ENCODE measurements around the gene TUBGCP3.

Gene TUBGCP3

DNA sequence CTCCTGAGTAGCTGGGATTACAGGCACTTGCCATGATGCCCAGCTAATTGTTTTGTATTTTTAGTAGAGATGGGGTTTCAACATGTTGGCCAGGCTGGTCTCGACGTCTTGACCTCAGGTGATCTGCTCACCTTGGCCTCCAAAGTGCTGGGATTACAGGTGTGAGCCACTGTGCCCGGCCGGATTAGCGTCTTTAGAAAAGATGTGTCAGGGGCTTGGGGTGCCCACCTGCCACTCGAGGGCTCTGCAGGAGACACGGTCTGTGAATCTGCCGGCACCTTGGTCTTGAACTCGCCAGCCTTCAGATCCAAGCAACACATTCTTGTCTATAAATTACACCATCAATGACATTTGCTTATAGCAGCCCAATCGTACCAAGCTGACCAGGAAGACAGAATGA, 38.8 kb upstream of the TUBGCP3 start:
- WGBS, 2 experiments (ENCODE audit: insufficient coverage in 2 of 2) = 85 to 94% methylated on average over 5 to 8 of the region's 10 CpGs
- Histone ChIP-seq H3K4me3 (ENCODE audit: extremely low read depth, insufficient read depth, low read length, poor library complexity, severe bottlenecking) (no peak overlapping the region), H3K9me3 (ENCODE audit: control insufficient read depth, low read length) (no peaks in the 10 kb centered on the region)

DNA sequence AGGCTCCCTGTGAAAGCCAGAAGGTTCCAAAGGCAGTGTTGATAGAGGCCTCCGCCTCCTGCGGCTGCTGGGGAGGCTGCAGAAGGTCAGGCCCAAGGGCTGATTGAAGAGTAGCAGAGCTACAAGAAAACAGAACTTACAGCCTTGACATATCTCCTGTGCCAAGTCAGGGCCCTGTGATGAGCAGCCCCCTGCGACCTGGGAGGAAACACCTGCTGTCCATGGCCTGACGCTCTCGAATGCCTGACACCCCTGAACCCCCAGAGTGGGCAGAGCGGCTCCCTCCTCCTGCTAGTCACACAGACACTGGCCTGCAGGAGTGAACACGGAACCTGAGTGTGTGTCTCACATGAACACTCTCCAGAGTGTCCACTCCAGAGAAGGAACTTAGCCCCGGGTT, 38.2 kb upstream of the TUBGCP3 start:
- H3K4me1 ChIP-seq (ENCODE audit: control insufficient read depth, insufficient read depth, low read length, poor library complexity, severe bottlenecking) = no peaks in the 10 kb centered on the region
- 78 to 87% methylated on average over 5 of the region's 8 CpGs for WGBS, 2 experiments (ENCODE audit: insufficient coverage in 2 of 2)
- H3K36me3 ChIP-seq (ENCODE audit: control insufficient read depth, insufficient read depth, low read length) = no peaks in the 10 kb centered on the region
- H3K9me3 ChIP-seq (ENCODE audit: control insufficient read depth, low read length) = no peaks in the 10 kb centered on the region
- H3K27ac ChIP-seq (ENCODE audit: low read depth, low read length, severe bottlenecking) = no peak overlapping the region
- no peak overlapping the region for H3K4me3 ChIP-seq (ENCODE audit: extremely low read depth, insufficient read depth, low read length, poor library complexity, severe bottlenecking)

More for the DNA sequence above, 38.8 kb upstream of the TUBGCP3 start:
- Histone ChIP-seq H3K27ac (ENCODE audit: low read depth, low read length, severe bottlenecking) (no peak overlapping the region), H3K36me3 (ENCODE audit: control insufficient read depth, insufficient read depth, low read length) (no peaks in the 10 kb centered on the region), H3K4me1 (ENCODE audit: control insufficient read depth, insufficient read depth, low read length, poor library complexity, severe bottlenecking) (no peaks in the 10 kb centered on the region)

DNA sequence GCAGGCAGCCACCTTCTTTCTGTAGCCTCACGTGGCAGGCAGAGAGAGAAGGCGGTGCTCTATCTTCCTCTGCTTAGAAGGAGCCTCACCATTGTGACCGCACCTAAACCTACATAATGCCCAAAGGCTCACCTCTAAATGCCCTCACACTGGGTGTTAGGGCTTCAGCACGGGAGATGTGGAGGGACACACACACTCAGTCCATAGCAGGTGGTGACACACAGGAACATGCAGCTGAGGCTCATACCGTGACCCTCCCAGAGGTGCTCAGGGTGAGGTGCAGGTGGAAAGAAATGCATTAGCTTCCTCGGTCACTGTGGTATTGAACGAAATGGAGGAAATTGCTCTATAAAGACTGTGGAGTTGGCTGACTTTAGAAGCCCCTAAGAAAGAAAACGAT, 37.7 kb upstream of the TUBGCP3 start:
- Histone ChIP-seq H3K4me1 (ENCODE audit: control insufficient read depth, insufficient read depth, low read length, poor library complexity, severe bottlenecking) (no peaks in the 10 kb centered on the region), H3K9me3 (ENCODE audit: control insufficient read depth, low read length) (no peaks in the 10 kb centered on the region), H3K4me3 (ENCODE audit: extremely low read depth, insufficient read depth, low read length, poor library complexity, severe bottlenecking) (no peak overlapping the region), H3K27ac (ENCODE audit: low read depth, low read length, severe bottlenecking) (no peak overlapping the region), H3K36me3 (ENCODE audit: control insufficient read depth, insufficient read depth, low read length) (no peaks in the 10 kb centered on the region)
- WGBS, 2 experiments (ENCODE audit: insufficient coverage in 2 of 2) = 70 to 92% methylated on average over 5 of the region's 8 CpGs

DNA sequence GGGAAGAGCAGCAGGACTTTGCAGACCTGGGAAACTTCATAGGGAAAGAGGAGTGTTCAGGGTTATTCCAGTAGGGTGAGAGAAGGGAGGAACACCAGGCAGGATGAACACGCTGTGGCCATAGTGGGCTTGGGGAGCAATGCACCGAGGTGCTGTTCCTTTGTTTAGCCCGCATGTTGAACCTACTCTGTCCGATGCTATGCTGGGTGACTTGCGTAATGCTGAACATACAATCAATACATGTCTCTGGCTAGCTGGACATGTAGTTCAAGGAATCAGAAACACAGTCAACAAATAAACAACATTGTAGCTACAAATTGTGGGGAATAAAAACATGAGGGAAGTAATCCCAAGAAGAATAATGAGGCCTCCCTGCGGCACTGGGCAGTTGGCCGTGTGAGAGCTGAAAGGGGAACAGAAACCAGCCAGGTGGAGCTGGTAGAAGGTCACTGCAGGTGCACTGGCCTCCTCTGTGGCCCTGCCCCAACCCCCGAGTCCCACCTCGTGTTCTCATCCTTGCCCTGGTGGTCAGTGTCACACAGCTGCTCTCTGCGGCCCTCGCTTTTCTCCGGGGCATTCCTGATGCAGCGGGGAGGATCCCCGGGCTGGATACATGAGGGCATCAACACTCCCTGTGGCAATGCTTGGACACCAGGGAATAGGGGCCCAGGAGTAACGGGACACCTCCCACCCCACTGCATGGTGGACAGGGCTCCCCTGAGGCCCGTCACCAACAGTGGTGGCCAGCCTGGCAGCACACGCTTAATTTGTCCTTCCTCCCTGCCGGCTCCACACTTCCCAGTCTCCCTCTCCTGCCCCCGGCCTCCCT, 36.9 kb upstream of the TUBGCP3 start:
- WGBS, 2 experiments (ENCODE audit: insufficient coverage in 2 of 2) = 93% methylated on average over 16 to 17 of the region's 19 CpGs
- no peak overlapping the region for H3K27ac ChIP-seq (ENCODE audit: low read depth, low read length, severe bottlenecking)

DNA sequence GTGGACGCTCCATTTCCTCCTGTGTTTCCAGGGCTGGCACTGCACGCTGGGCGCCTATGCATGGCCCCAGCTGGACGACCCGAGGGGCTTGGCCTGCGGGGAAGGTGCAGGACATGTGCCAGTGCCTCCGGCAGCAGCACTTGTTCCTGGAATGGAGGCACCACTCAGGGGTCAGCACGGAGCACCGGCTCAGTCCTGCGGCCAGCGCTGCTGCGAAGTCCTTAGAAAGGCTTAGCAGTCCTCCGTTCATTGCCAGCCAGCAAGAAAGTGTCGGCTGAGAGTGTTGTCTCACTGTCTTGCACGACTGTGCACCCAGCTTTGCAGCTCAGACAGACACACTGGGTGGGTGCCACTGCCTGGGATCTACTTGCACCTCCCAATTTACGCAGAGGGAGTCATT, 36.1 kb upstream of the TUBGCP3 start:
- WGBS, 2 experiments (ENCODE audit: insufficient coverage in 2 of 2) = 89 to 91% methylated on average over 16 of the region's 16 CpGs
- no peaks in the 10 kb centered on the region for H3K4me1 ChIP-seq (ENCODE audit: control insufficient read depth, insufficient read depth, low read length, poor library complexity, severe bottlenecking)
- H3K27ac ChIP-seq (ENCODE audit: low read depth, low read length, severe bottlenecking) = no peak overlapping the region
- H3K4me3 ChIP-seq (ENCODE audit: extremely low read depth, insufficient read depth, low read length, poor library complexity, severe bottlenecking) = no peak overlapping the region
- no peaks in the 10 kb centered on the region for H3K9me3 ChIP-seq (ENCODE audit: control insufficient read depth, low read length)
- no peaks in the 10 kb centered on the region for H3K36me3 ChIP-seq (ENCODE audit: control insufficient read depth, insufficient read depth, low read length)

More for the DNA sequence above, 36.9 kb upstream of the TUBGCP3 start:
- no peaks in the 10 kb centered on the region for H3K36me3 ChIP-seq (ENCODE audit: control insufficient read depth, insufficient read depth, low read length)
- no peaks in the 10 kb centered on the region for H3K9me3 ChIP-seq (ENCODE audit: control insufficient read depth, low read length)
- H3K4me1 ChIP-seq (ENCODE audit: control insufficient read depth, insufficient read depth, low read length, poor library complexity, severe bottlenecking) = no peaks in the 10 kb centered on the region
- no peak overlapping the region for H3K4me3 ChIP-seq (ENCODE audit: extremely low read depth, insufficient read depth, low read length, poor library complexity, severe bottlenecking)

DNA sequence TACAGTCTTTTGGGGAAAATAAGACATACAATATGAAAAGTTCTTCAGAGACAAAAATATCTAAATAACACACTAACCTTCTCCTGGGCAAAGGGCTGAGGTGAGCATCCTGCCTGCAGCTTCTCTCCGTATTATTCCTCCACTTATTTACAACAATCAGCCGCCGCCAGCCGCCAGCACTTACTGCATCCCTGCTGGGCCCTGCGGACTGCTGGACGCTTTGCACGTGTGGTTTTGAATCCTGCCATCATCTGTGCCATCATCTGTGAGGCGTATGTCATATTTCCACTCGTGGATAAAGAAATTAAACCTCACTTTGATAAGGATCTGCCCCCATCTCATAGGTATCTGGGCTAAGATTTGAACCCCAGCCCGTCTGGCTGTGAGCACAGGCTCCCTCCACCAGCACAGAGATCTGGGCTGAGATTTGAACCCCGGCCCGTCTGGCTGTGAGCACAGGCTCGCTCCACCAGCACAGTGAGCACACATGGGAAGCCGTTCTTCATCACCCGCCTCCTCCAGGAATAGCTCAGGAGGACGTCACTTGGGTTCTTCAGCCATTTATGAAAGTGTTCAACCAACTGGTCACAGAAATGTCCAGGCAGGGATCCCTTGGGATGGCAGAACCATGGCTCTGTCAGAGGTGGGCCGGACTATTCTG, 35.2 kb upstream of the TUBGCP3 start:
- Histone ChIP-seq H3K9me3 (ENCODE audit: control insufficient read depth, low read length) (no peaks in the 10 kb centered on the region), H3K4me3 (ENCODE audit: extremely low read depth, insufficient read depth, low read length, poor library complexity, severe bottlenecking) (no peak overlapping the region), H3K27ac (ENCODE audit: low read depth, low read length, severe bottlenecking) (no peak overlapping the region), H3K4me1 (ENCODE audit: control insufficient read depth, insufficient read depth, low read length, poor library complexity, severe bottlenecking) (no peaks in the 10 kb centered on the region), H3K36me3 (ENCODE audit: control insufficient read depth, insufficient read depth, low read length) (no peaks in the 10 kb centered on the region)
- WGBS, 2 experiments (ENCODE audit: insufficient coverage in 2 of 2) = 90 to 92% methylated on average over 17 of the region's 17 CpGs

DNA sequence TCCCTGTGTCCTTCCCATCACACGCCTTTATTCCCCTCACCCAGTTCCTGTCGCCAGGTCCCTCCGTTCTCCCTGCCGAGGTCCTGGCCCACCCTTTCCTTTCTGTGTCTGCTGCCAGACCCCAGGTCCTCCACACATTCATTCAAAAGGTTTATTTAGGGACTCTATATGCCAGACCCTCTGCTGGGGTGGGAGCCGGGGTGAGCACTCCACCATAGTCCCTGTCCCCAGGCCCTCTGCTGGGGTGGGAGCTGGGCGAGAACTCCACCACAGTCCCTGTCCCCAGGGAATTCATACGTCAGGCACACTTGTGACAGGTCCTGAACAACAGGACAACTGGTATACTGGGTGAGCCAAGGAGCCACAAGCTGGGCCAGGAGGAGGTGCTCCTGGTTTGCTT, 34.4 kb upstream of the TUBGCP3 start:
- 68 to 80% methylated on average over 4 to 6 of the region's 7 CpGs for WGBS, 2 experiments (ENCODE audit: insufficient coverage in 2 of 2)
- H3K36me3 ChIP-seq (ENCODE audit: control insufficient read depth, insufficient read depth, low read length) = no peaks in the 10 kb centered on the region
- H3K27ac ChIP-seq (ENCODE audit: low read depth, low read length, severe bottlenecking) = no peak overlapping the region
- H3K4me1 ChIP-seq (ENCODE audit: control insufficient read depth, insufficient read depth, low read length, poor library complexity, severe bottlenecking) = no peaks in the 10 kb centered on the region
- H3K4me3 ChIP-seq (ENCODE audit: extremely low read depth, insufficient read depth, low read length, poor library complexity, severe bottlenecking) = no peak overlapping the region
- H3K9me3 ChIP-seq (ENCODE audit: control insufficient read depth, low read length) = no peaks in the 10 kb centered on the region

DNA sequence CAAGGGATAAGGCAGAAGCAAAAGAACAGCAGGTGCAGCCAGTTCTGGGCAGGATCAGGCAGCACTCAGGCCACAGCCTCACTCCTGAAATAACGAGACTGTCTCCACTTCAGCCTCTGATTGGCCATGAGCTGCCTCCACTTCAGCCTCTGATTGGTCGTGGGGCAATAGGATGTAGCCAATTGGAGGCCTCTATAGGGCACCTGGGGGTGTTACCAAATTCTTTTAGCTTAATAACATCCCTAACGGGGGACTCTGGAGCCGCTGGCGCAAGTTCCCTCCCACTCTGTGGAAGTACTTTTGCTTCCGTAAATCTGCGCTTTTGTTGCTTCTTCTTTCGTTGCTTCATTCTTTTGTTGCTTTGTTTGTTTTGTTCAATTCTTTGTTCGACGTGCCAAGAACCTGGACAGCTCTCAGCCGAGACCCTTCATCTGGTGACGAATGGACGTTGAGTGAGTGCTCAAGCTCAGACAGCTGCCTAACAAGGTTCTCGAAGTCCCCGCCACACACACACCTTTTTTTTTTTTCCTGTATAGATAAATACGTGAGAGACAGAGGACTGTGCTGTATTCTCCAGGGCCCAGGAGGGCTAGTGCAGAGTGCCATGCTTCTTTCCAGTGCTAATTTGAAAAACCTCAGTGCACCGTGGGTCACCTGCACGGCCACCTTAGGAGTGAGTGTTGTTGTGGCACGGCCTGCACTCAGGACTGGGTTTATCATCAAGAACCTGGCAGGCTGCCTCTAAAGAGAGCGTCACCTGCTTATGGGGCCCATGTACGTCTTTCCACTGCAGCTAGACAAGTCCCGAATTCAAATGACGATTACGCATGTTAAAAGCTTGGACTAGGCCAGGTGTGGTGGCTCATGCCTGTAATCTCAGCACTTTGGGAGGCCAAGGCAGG, 32.0 kb upstream of the TUBGCP3 start:
- H3K9me3 ChIP-seq (ENCODE audit: control insufficient read depth, low read length) = no peaks in the 10 kb centered on the region
- H3K4me3 ChIP-seq (ENCODE audit: extremely low read depth, insufficient read depth, low read length, poor library complexity, severe bottlenecking) = no peak overlapping the region
- no peaks in the 10 kb centered on the region for H3K36me3 ChIP-seq (ENCODE audit: control insufficient read depth, insufficient read depth, low read length)
- H3K27ac ChIP-seq (ENCODE audit: low read depth, low read length, severe bottlenecking) = no peak overlapping the region
- no peaks in the 10 kb centered on the region for H3K4me1 ChIP-seq (ENCODE audit: control insufficient read depth, insufficient read depth, low read length, poor library complexity, severe bottlenecking)
- 64 to 68% methylated on average over 12 to 20 of the region's 24 CpGs for WGBS, 2 experiments (ENCODE audit: insufficient coverage in 2 of 2)

DNA sequence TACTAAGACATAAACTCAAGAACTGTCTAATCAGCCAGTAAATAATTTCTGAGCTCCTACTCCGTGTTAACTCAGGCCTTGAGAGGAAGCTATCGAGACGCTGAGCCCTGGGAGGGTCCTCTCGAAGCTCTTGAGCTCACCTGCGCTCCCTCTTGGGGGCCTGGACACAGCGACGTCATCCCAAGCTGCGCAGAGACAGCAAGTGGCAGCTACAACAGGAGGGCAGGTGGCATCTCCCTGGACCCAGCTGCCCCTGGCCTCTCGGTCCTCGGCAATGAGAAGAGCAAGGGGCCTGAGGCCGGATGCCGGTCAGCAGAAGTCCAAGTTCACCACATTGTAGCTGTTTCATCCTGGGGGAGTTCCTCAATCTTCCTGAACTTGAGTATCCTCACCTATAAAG, 30.5 kb upstream of the TUBGCP3 start:
- 90 to 92% methylated on average over 12 of the region's 12 CpGs for WGBS, 2 experiments (ENCODE audit: insufficient coverage in 2 of 2)
- no peaks in the 10 kb centered on the region for H3K36me3 ChIP-seq (ENCODE audit: control insufficient read depth, insufficient read depth, low read length)
- H3K4me1 ChIP-seq (ENCODE audit: control insufficient read depth, insufficient read depth, low read length, poor library complexity, severe bottlenecking) = no peaks in the 10 kb centered on the region
- H3K27ac ChIP-seq (ENCODE audit: low read depth, low read length, severe bottlenecking) = no peak overlapping the region
- no peaks in the 10 kb centered on the region for H3K9me3 ChIP-seq (ENCODE audit: control insufficient read depth, low read length)
- no peak overlapping the region for H3K4me3 ChIP-seq (ENCODE audit: extremely low read depth, insufficient read depth, low read length, poor library complexity, severe bottlenecking)

DNA sequence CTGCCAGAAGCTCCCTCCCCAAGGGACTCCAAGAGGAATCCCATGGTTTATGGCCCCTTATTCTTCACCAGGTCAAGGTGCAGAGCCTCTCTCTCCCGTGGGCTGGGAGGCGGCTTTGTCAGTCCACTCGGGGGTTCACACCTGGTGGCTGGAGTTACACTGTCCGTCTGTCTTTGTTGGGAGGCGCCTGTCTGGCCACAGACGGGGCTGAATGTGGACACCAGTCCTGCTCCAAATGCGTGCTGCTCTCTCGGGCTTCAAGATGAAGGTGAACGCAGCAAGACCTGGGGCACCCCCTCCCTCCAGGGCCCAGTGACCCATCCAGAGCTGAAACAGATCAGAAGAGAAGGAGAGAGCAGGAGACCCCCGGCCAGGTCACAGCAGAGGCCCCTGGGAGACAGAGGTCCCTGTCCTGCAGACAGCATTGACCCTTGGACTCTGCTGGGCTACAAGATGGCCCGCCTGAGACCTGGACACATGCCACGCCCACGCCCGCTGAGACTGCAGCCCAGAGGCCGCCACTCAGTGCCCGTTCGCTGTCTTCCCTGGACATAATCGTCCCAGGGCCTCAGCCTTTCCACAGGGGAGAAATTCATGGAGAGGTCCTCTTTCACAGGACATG, 29.9 kb upstream of the TUBGCP3 start:
- 91 to 93% methylated on average over 16 to 17 of the region's 18 CpGs for WGBS, 2 experiments (ENCODE audit: insufficient coverage in 2 of 2)

More for the DNA sequence above, 29.9 kb upstream of the TUBGCP3 start:
- Histone ChIP-seq H3K36me3 (ENCODE audit: control insufficient read depth, insufficient read depth, low read length) (no peaks in the 10 kb centered on the region), H3K27ac (ENCODE audit: low read depth, low read length, severe bottlenecking) (no peak overlapping the region), H3K9me3 (ENCODE audit: control insufficient read depth, low read length) (no peaks in the 10 kb centered on the region), H3K4me3 (ENCODE audit: extremely low read depth, insufficient read depth, low read length, poor library complexity, severe bottlenecking) (no peak overlapping the region), H3K4me1 (ENCODE audit: control insufficient read depth, insufficient read depth, low read length, poor library complexity, severe bottlenecking) (no peaks in the 10 kb centered on the region)
